ENCODE measurements around the gene LTB4R2. TPM values are rescaled to one million over a fixed set of nuclear protein-coding genes. Genes with fewer than 3 reads are reported as not detected.
"Not testable (repeated sequence)": the region's sequence is repeated elsewhere in the genome, so short reads cannot be mapped to it uniquely, and the experiment has no call there.

LTB4R2 gene
- polyA plus RNA-seq, 1 donor = 4.1 TPM

- DNase-seq = no peak
Observed at GRCh38 chr14:24321212-24321975, 11.5 kb downstream of the LTB4R2 start.

- no peak for DNase-seq
Observed at GRCh38 chr14:24322672-24323071, 12.7 kb downstream of the LTB4R2 start.

GRCh38 chr14:24323341-24323740 lies 13.4 kb downstream of the LTB4R2 start:
- DNase-seq = no peak

DNA sequence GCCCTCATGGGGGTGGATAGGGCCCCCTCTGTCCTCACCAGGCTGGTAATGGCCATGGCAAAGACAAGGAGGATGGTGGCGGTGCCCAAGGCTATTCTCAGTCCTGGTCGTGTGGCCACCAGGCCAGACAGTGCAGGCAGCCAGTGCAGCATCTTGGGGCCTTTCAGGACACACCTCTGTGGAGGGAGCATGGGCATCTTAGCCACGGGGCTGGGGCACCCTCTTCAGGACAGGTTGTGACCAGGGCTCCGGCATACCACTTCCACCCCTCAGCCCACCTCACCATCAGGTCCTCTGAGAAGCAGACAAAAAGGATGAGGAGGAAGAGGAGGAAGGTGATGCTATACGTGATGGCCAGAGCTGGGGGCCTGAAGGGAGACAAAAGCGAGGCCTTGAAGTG lies 14.1 kb downstream of the LTB4R2 start:
- no peak for DNase-seq

DNA sequence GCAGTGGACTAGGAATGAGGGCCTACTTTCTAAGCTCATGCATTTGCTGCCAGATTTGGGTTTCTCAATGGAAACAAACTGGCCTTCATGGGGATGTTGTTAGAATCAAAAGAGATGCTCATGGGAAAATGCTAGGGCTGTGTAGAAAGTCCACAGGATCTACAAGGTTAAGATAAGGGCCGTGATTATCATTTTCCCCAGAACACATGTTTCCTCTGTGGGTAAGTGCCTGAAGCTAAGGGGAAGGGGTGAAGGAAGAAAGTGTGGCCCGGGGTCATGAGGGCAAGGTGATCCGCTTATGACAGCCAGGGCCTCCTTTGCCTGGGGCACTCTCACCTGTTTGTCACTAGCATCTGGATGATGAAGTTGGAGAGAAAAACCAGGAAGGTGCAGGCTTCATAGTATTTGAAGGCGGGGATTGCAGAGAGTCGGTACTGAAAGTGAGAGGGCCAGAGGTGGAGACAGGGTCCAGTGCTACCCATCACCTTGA lies 15.1 kb downstream of the LTB4R2 start:
- no peak for DNase-seq

DNA sequence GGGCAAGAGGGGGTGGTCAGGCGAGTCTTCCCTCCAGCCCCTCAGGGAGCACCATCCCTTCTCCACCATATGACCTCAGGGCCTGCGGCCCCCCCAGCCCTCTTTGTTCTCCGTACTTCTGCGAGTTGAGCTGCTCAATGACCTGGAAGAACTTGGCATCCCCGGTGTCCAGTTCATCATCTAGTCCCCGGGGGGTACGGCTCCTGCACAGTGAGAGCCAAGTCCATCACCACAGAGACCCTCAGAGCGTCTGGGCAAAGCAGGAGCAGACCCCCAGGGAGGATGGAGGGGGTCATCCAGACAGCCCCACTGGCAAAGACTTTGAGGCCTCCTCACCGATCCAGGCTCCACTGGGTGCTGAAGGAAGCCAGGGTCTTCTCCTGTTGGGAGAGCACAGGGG lies 16.0 kb downstream of the LTB4R2 start:
- DNase-seq = no peak

DNA sequence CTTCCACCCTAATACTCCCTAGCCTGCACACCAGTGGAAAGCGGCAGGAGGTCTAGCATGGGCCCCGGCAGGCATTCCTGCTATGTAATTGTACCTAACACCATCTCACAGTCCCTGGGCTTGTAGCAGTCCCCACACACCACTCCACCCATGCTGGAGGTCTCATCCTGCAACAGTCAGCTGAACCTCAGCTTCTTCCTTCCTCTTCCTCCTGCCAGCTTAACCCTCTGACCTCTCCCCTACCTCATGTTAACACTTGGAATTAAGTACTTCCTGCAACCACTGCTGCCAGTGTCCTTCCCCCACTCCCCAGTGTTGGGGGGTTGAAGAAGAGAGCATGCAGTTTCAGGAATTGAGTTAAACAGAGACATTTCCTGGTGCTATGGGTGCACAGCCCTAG lies 17.4 kb downstream of the LTB4R2 start:
- DNase-seq = no peak

DNA sequence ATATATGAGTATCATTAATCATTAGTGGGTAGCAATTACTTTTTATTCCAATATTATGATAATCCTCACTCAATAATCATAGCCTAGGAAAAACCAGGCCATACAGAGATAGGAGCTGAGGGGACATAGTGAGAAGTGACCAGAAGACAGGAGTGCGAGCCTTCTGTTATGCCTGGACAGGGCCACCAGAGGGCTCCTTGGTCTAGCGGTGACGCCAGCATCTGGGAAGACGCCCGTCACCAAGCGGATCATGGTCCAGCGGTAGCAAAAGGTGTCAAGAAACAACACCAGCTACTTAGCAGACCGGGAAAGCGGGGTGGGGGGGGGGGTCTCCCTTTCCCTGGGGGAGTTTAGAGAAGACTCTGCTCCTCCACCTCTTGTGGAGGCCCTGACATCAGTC lies 18.0 kb downstream of the LTB4R2 start:
- not testable (repeated sequence) for DNase-seq

DNA sequence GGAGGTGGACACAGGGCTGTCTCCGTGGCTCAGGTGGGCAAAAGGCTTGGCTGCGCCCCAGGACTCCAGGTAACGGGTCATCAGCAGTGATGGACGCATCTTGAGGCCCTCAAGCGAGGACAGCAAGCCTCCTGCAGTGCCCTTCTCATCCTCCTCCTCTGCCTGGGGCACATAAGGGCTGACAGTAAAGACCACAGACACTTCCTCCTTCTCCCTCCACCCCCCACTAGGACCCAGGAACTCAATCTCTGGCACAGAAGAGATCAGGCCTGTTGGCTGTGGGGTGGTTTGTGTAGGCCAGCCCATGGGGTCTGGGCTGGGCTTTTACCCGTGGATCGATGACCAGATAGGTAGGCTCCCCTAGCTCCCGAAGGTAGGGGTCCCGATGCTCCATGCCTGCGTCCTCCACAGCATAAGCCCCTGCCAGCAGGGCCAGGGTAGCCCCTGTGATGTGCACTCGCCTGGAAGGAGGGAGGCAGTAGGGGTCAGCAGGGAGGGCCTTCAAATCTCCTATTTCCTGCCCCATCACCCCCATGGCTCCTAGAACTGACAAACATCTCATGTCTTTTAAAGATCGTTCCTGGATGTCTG lies 19.2 kb downstream of the LTB4R2 start:
- DNase-seq = no peak

- DNase-seq = no peak
Observed at GRCh38 chr14:24329736-24330135, 19.8 kb downstream of the LTB4R2 start.

GRCh38 chr14:24330973-24331674 lies 21.2 kb downstream of the LTB4R2 start:
- DNase-seq = no peak

GRCh38 chr14:24331731-24332267 lies 21.9 kb downstream of the LTB4R2 start:
- DNase-seq = no peak

GRCh38 chr14:24332268-24332993 lies 22.5 kb downstream of the LTB4R2 start:
- no peak for DNase-seq

DNA sequence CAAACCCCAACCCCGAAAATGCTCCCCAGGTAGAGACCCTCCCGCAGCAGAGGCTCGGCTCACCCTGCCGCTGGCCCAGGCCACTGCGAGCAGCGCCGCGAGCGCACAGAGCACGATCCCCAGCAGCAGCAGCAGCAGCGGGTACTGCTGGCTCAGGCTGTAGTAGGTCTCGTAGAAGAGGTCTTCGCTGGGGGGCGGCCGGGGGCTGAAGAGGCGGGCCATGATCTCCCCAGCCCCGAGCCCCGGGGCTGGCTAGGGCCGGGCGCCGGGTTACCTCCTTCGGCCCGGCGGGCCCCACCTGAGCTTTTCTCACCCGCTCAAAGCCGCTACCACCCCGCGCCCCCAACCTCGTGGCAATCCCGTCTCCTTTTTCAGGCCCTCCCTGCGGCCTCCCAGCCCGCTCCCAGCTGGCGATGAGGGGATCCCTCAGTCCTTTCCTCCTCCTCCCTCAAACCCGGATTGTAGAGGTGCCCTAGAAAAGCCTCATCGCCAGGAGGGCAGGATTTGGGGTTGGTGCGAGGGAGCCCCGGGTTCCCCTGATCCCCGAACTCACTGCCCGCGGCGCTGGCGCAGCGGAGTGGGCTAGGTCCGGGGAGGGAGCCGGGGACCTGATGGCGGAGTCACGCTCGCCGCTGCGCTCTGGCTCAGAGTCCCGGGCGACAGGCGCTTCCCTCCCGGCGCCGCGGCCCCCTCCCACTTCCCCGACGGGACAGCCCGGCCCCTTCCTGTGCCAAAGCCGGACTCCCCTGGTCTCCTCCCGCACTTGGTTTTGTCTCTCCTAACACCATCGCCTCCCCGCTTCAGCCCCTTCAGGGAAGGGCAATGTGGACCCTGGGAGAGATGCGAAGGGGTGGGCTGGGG lies 24.7 kb downstream of the LTB4R2 start, which contains the start of gene ADCY4:
Gene ADCY4 (minus strand): TSS at position 641 of the 861 bp plus-strand sequence. CDS start 419 bp downstream, at position 222.
- no peak for DNase-seq

DNA sequence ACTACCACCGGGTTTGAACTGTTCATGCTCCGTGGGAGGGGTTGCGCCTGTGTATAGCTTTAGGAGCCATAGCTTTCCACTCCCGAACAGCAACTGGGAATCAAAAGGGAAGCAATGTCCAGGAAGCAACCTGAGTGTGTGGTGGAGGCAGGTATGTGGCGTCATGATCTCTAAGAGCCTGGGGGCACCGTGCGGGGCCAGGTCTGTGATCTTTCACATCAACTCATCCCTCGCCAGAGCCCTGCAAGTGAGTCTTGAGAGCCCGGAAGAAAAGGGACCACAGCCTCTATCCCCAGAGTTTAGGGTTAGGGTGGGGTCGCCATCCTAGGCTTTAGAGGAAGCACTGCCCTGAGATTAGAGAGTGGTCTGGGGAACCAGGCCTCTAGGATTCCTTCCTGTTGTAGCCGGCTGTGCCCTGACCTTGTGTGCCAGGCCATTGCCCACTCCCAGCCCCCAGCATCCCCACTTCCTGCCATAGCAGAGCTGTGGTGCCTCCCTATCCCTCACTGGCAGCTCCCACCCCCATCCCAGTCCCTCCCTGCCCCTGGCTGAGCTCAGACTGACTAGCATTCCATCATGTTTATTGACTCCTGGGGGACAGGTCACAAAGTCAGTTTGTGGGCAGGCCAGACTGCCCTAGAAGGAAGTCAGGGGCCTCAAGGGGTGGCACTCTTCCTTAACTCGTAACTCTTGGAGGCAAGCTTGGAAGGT lies 25.7 kb downstream of the LTB4R2 start:
- no peak for DNase-seq

DNA sequence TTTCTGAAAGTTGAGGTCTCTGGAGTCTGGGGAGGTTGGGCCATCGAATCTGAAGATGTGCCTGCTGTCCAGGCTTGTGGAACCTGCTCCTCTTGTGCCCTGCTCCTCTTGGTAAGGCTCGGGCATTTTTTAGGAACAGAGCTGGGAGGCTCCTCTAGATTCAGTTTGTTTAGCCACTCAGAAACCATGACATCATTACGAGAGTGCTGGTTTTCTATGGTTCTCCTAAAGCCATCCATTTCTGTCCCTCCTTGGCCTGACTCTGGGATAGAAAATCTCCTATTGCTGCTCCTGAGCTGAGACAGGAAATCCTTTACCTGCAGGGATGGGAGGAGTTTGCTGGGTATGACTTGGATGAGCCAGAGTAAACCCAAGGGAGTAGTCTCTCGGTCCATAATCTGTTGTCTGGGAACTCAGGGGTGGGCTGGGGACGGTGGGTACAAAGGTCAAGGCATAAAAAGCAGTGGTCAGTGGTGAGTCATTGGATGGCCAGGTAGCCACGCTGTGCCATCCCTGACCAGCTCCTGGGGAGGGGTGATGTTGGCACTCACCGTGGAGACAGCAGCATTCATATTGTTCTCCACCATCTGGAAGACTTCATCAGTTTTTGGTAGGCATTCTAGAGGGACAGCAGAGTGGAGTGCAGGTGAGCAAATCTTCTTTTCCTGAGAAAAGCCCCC lies 27.3 kb downstream of the LTB4R2 start:
- DNase-seq = no peak

GRCh38 chr14:24337824-24338175 lies 27.9 kb downstream of the LTB4R2 start:
- DNase-seq = no peak

DNA sequence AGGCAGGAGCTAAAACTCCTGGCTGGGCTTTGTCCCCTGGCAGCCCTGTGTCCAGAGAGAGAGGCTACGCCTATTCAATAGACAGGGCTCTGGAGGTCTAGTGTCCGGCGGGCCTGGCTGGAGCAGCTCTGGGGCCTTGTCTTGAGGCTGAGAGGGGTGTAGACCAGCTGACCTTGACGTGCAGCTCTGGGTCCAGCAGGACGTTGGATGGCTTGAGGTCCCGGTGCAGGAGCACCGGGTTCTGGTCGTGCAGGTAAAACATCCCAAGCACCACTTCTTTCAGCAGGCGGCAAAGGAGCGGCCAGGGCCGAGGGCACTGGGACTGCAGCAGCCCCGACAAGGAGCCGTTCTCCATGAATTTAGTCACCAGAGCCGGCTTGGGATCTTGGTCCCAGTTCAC lies 28.9 kb downstream of the LTB4R2 start:
- DNase-seq = no peak

GRCh38 chr14:24339284-24340151 lies 29.6 kb downstream of the LTB4R2 start, which contains the start of gene RIPK3:
Gene RIPK3 (minus strand): TSS chr14:24339991. CDS start chr14:24339826, 165 bp downstream.
- no peak for DNase-seq
